ENCODE data around the gene STN1. TPM values are rescaled to one million over a fixed set of nuclear protein-coding genes. Genes with fewer than 3 reads are reported as not detected.

STN1 gene
- total RNA-seq, 3 donors from 2014 or later = 23.8 to 31.2 (median 25.2) TPM

DNA sequence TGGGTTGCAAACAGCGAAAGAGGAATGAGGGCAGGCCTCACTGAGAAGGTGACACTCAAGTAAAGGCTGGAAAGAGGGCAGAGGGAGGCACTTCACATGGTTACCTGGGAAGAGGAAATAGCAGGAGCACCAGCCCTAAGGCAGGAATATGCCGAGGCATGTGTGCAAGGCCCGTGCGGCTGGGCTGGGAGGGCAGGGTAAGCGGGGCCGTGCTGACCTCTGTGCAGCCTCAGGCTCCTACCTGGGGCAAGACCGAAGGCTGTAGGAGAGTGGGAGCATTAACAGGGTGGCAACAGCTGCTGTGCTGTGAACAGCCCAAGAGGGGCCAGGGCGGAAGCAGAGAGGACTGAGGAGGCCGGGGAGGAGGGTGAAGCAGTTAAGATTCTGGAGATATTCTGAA is 38.6 kb downstream of the STN1 start:
- no peak for TF ChIP-seq POLR2AphosphoS5 (IDR thresholded peaks at IDR 0.05)
- Histone ChIP-seq H3K4me1 (no peaks in the 10 kb centered on the region), H3K9me3 (no peaks in the 10 kb centered on the region), H3K27ac (no peak overlapping the region), H3K4me3 (no peak overlapping the region), H3K27me3 (no peaks in the 10 kb centered on the region), H3K36me3 (no peaks in the 10 kb centered on the region)
- DNase-seq (ENCODE audit: low spot score in 2 of 2) = no peak
- intact Hi-C loops (cut with DNase I; ENCODE audit: low total_unique reads) = no loop called here

DNA sequence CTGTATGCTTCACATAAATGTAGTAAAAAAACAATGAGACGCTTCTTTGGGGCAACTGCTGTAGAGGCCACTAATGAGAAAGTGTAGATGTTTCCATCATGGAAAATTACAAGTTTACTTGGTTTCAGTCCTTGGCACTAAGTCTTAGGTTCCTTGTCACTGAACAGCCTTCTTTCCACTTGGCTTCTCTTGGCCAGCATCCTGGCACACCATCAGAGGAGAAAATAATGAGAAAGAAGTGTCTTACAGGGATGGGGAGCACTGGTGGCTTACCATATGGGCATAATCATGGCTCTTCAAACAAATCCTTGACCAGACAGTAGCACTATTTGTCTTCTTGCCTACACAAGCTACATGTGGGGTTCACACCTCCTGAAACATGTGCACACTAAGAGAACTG is 40.1 kb downstream of the STN1 start:
- Histone ChIP-seq H3K4me1 (no peaks in the 10 kb centered on the region), H3K36me3 (no peaks in the 10 kb centered on the region), H3K9me3 (no peaks in the 10 kb centered on the region), H3K4me3 (no peak overlapping the region), H3K27ac (no peak overlapping the region), H3K27me3 (no peaks in the 10 kb centered on the region)
- DNase-seq (ENCODE audit: low spot score in 2 of 2) = no peak
- TF ChIP-seq POLR2AphosphoS5 (IDR thresholded peaks at IDR 0.05) (no peak), POLR2A (IDR thresholded peaks at IDR 0.05) (no peak)
- TF ChIP-seq, protein P1, sequence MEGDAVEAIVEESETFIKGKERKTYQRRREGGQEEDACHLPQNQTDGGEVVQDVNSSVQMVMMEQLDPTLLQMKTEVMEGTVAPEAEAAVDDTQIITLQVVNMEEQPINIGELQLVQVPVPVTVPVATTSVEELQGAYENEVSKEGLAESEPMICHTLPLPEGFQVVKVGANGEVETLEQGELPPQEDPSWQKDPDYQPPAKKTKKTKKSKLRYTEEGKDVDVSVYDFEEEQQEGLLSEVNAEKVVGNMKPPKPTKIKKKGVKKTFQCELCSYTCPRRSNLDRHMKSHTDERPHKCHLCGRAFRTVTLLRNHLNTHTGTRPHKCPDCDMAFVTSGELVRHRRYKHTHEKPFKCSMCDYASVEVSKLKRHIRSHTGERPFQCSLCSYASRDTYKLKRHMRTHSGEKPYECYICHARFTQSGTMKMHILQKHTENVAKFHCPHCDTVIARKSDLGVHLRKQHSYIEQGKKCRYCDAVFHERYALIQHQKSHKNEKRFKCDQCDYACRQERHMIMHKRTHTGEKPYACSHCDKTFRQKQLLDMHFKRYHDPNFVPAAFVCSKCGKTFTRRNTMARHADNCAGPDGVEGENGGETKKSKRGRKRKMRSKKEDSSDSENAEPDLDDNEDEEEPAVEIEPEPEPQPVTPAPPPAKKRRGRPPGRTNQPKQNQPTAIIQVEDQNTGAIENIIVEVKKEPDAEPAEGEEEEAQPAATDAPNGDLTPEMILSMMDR (IDR thresholded peaks at IDR 0.05) = no peak
- intact Hi-C loops (cut with DNase I; ENCODE audit: low total_unique reads) = no loop called here

DNA sequence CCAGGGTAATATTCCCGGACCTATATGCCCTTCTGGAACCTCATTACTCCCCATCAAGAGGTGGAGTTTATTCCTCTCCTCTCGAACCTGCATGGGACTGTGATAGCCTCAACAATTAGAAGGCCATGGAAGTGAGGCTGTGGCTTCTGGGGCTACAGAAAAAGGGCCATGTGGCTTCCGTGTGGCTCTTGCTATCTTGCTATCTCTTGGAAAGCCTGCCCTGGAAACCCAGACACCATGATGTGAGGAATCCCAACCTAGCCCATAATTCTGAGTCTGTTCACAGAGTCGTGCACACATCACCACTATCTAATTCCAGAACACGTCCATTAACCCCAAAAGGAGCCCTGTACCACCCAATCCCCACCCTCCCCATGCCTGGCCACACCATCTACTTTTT is 41.8 kb downstream of the STN1 start:
- H3K9me3 ChIP-seq = no peaks in the 10 kb centered on the region
- H3K27ac ChIP-seq = no peak overlapping the region
- no peaks in the 10 kb centered on the region for H3K27me3 ChIP-seq
- no peaks in the 10 kb centered on the region for H3K4me1 ChIP-seq
- intact Hi-C loops (cut with DNase I; ENCODE audit: low total_unique reads) = no loop called here
- no peak overlapping the region for H3K4me3 ChIP-seq
- no peak for TF ChIP-seq POLR2A (IDR thresholded peaks at IDR 0.05)
- TF ChIP-seq, protein P1 (IDR thresholded peaks at IDR 0.05) = no peak
- TF ChIP-seq POLR2AphosphoS5 (IDR thresholded peaks at IDR 0.05) = no peak
- no peak for DNase-seq (ENCODE audit: low spot score in 2 of 2)
- no peaks in the 10 kb centered on the region for H3K36me3 ChIP-seq

DNA sequence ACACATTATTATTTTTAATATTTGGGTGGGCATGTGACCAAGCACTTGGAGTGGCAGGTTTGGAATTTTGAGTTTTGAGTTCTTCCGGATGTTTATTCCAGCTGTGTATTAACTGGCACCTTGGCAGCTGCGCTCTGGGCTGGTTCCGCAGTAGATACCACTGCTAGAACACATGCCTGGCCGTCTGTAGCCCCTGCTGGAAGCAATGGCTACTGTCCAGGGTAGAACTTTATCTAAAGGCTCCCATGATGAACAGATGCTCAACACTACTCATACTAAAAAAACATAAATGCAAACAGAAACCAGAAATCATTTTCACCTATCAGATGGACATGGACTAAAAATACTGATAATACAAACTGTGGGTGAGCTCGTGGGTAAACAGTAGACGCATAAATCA is 43.3 kb downstream of the STN1 start:
- intact Hi-C loops (cut with DNase I; ENCODE audit: low total_unique reads) = no loop called here
- H3K4me1 ChIP-seq = peaks cover 0 to 5% of the 10 kb centered on the region in 2 donors
- no peaks in the 10 kb centered on the region for H3K27me3 ChIP-seq
- no peaks in the 10 kb centered on the region for H3K36me3 ChIP-seq
- H3K27ac ChIP-seq = no peak overlapping the region
- DNase-seq (ENCODE audit: low spot score in 2 of 2) = no peak
- TF ChIP-seq POLR2A (IDR thresholded peaks at IDR 0.05) (no peak), POLR2AphosphoS5 (IDR thresholded peaks at IDR 0.05) (no peak)
- TF ChIP-seq, protein P1 (IDR thresholded peaks at IDR 0.05) = no peak
- no peak overlapping the region for H3K4me3 ChIP-seq
- H3K9me3 ChIP-seq = no peaks in the 10 kb centered on the region

DNA sequence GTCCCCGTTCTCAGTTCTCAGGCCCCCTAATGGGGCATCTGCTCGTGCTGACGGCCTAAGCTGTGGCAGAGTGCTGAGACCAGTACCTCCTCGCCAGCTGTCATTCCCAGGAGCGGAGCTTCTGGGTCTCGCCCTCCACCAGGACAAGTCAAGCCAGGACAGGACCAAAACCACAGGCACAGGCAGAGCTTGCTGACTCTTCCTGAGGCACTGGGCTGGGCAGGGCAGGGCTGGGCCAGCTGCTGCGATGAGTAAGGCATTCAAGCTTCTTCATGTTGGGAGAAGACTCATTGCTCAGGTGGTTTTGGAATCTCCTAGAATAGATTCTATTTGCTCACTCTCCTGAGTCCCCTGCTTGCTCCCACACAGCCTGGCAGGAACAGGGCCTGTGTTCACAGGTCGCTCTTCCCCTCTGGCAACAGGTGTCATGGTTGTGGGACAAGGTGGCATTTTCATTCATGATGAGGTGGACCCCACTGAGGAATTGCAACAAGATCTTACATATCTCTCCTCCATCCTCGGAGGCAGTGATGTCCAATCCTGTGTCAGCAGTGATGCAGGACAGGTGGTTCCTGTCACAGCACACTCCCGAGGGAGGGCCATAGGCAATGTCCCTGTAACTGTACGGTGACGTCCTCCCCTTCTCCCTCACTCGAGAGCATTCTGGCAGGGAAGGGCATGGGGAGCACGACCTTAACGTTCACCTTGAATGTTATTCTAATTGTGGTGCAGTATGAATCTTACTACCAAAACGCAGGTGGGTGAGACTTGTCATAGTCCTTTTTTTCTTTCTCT is 45.6 kb downstream of the STN1 start:
- DNase-seq (ENCODE audit: low spot score in 2 of 2) = peak in 1 of 2 donors; percentile 81
- Histone ChIP-seq H3K27me3 (no peaks in the 10 kb centered on the region), H3K27ac (peak overlapping the region; percentile 41 to 61), H3K9me3 (no peaks in the 10 kb centered on the region), H3K4me1 (peaks cover 0 to 5% of the 10 kb centered on the region in 2 donors), H3K4me3 (no peak overlapping the region), H3K36me3 (no peaks in the 10 kb centered on the region)
- intact Hi-C loops (cut with DNase I; ENCODE audit: low total_unique reads) = no loop called here
- TF ChIP-seq POLR2A (IDR thresholded peaks at IDR 0.05) (no peak), POLR2AphosphoS5 (IDR thresholded peaks at IDR 0.05) (no peak)
- TF ChIP-seq, protein P1 (IDR thresholded peaks at IDR 0.05) = no peak
